A673 (cell line): ENCODE measurements around the gene SULT2B1. TPM values are rescaled to one million over a fixed set of nuclear protein-coding genes. Genes with fewer than 3 reads are reported as not detected.
"Not testable (repeated sequence)": the region's sequence is repeated elsewhere in the genome, so short reads cannot be mapped to it uniquely, and the experiment has no call there.

Source experiments
- BruUV-seq: library from RNA; stranded (reverse); fragments of 400-500 nt; replicated peaks from 2 replicates; lab custom pipeline; 2021; lab: Mats Ljungman, UMichigan
- CTCF ChIA-PET: fragments of 300-600 bp; sonication (Branson Sonifier 250); formaldehyde crosslinking; loops from one replicate; lab custom pipeline; 2022; ENCODE audit warnings: antibody characterized with exemption; lab: Charles Lee
- POLR2A ChIA-PET: fragments of 300-600 bp; sonication (Branson Sonifier 250); formaldehyde crosslinking; loops from one replicate; lab custom pipeline; 2022; ENCODE audit warnings: antibody characterized with exemption; ENCODE audit not compliant: low non-redundant PET; lab: Charles Lee
- DNase-seq: peaks from one replicate; pipeline ENCODE4 v3.0.0-alpha.2; 2015; ENCODE audit warnings: low spot score
- H3K27ac ChIP-seq: fragments of 200-600 bp; sonication (generic); 2 replicates; pipeline ENCODE4 v1.5.1; 2016; ENCODE audit warnings: mixed run types, low read depth, mild to moderate bottlenecking, mixed read lengths, antibody characterized with exemption, low read length; ENCODE audit not compliant: poor library complexity, severe bottlenecking
- H3K27me3 ChIP-seq: fragments of 200-600 bp; sonication (generic); replicated peaks from 2 replicates; pipeline ENCODE4 v1.6.1; 2017; ENCODE audit warnings: mixed run types, low read depth, mild to moderate bottlenecking, mixed read lengths, antibody characterized with exemption, low read length; ENCODE audit not compliant: insufficient read depth, poor library complexity
- H3K36me3 ChIP-seq: fragments of 200-600 bp; sonication (generic); 2 replicates; pipeline ENCODE4 v1.6.1; 2016; ENCODE audit warnings: mixed run types, mild to moderate bottlenecking, mixed read lengths, antibody characterized with exemption, low read length; ENCODE audit not compliant: insufficient read depth, poor library complexity, severe bottlenecking
- H3K4me1 ChIP-seq: fragments of 200-600 bp; sonication (generic); 2 replicates; pipeline ENCODE4 v1.6.1; 2017; ENCODE audit warnings: mixed run types, mild to moderate bottlenecking, mixed read lengths, antibody characterized with exemption, low read length; ENCODE audit not compliant: insufficient read depth, poor library complexity, severe bottlenecking
- H3K4me3 ChIP-seq: fragments of 200-600 bp; sonication (generic); 2 replicates; pipeline ENCODE4 v1.5.1; 2016; ENCODE audit warnings: low read depth, mixed run types, mild to moderate bottlenecking, mixed read lengths, low read length; ENCODE audit not compliant: poor library complexity, severe bottlenecking
- H3K9me3 ChIP-seq: fragments of 200-600 bp; sonication (generic); 2 replicates; pipeline ENCODE4 v1.6.1; 2016; ENCODE audit warnings: mixed run types, low read depth, mild to moderate bottlenecking, mixed read lengths, antibody characterized with exemption, low read length; ENCODE audit not compliant: poor library complexity, severe bottlenecking
- CTCF ChIP-seq: fragments of 300-800, 200-600 bp; sonication (generic); conservative IDR thresholded peaks from 2 replicates; pipeline ENCODE4 v1.5.1; 2017; ENCODE audit warnings: low read depth, mild to moderate bottlenecking, antibody characterized with exemption, low read length, moderate library complexity, mixed read lengths
- EZH2 ChIP-seq: fragments of 200-600 bp; sonication (generic); IDR thresholded peaks from 2 replicates; pipeline ENCODE4 v1.6.1; 2017; ENCODE audit warnings: borderline replicate concordance, low read depth, mild to moderate bottlenecking, mixed read lengths, antibody characterized with exemption, low read length; ENCODE audit not compliant: poor library complexity, severe bottlenecking
- intact Hi-C: fragments of 100-400 bp; cut with micrococcal nuclease; formaldehyde crosslinking; loops from one replicate; pipeline ENCODE4 v1.10.0; 2022; ENCODE audit not compliant: unreplicated experiment
- total RNA-seq: library from RNA; stranded (reverse); gene quantifications from 2 replicates; pipeline ENCODE4 v1.2.3, GENCODE V29; 2021

Gene SULT2B1
- total RNA-seq, 1 experiment from 2014 or later, result 0.60 TPM

- TF ChIP-seq EZH2, result no peak
- Histone ChIP-seq H3K27ac (no peak overlapping the region), H3K36me3 (no peaks in the 10 kb centered on the region), H3K9me3 (no peaks in the 10 kb centered on the region), H3K27me3 (no peaks in the 10 kb centered on the region), H3K4me3 (peak overlapping the region; percentile 58), H3K4me1 (no peaks in the 10 kb centered on the region)
- POLR2A ChIA-PET, result interaction anchor here (0.7 kb wide), 1 partner anchor 456 kb away, joined by 3 read pairs; no protein-coding TSS in a partner anchor
- no TSS peak for BruUV-seq
- no peak for DNase-seq
- CTCF ChIA-PET, result interaction anchor here (0.6 to 0.7 kb wide), 2 partner anchors 67 to 75 kb away, joined by 3 to 9 read pairs; no protein-coding TSS in a partner anchor
- intact Hi-C loops, result no loop called here
Measured at GRCh38 chr19:48514123-48514458, 37.9 kb upstream of the SULT2B1 start.

- BruUV-seq, result no TSS peak
- no peaks in the 10 kb centered on the region for H3K27me3 ChIP-seq
- ChIA-PET CTCF (interaction anchor here (1.4 kb wide), 1 partner anchor 11 kb away, joined by 9 read pairs; no protein-coding TSS in a partner anchor), POLR2A (no interaction called here)
- intact Hi-C loops, result no loop called here
- no peaks in the 10 kb centered on the region for H3K9me3 ChIP-seq
- no peak overlapping the region for H3K4me3 ChIP-seq
- TF ChIP-seq CTCF, result no peak
- no peak for TF ChIP-seq EZH2
- H3K27ac ChIP-seq, result no peak overlapping the region
- no peaks in the 10 kb centered on the region for H3K4me1 ChIP-seq
- DNase-seq, result no peak
- no peaks in the 10 kb centered on the region for H3K36me3 ChIP-seq
Measured at GRCh38 chr19:48516536-48516935, 35.4 kb upstream of the SULT2B1 start.

- no TSS peak for BruUV-seq
- H3K4me1 ChIP-seq, result no peaks in the 10 kb centered on the region
- no peaks in the 10 kb centered on the region for H3K36me3 ChIP-seq
- no peak for TF ChIP-seq EZH2
- no peak for TF ChIP-seq CTCF
- intact Hi-C loops, result no loop called here
- no peaks in the 10 kb centered on the region for H3K27me3 ChIP-seq
- DNase-seq, result no peak
- CTCF ChIA-PET, result no interaction called here
- H3K4me3 ChIP-seq, result no peak overlapping the region
- POLR2A ChIA-PET, result no interaction called here
- H3K9me3 ChIP-seq, result no peaks in the 10 kb centered on the region
- H3K27ac ChIP-seq, result no peak overlapping the region
Measured at GRCh38 chr19:48518207-48518606, 33.8 kb upstream of the SULT2B1 start.

- BruUV-seq, H3K4me3 ChIP-seq, intact Hi-C loops, H3K4me1 ChIP-seq, DNase-seq, H3K27ac ChIP-seq, H3K27me3 ChIP-seq, H3K36me3 ChIP-seq, POLR2A ChIA-PET, H3K9me3 ChIP-seq: not testable (repeated sequence)
- CTCF ChIA-PET, result interaction anchor here (0.6 kb wide), 1 partner anchor 208 kb away, joined by 3 read pairs; no protein-coding TSS in a partner anchor
Measured at GRCh38 chr19:48519426-48519825, 32.5 kb upstream of the SULT2B1 start.
